Thymus (tissue), 11 donors: Measurements from ENCODE around the gene MEI1. TPM values are rescaled to one million over a fixed set of nuclear protein-coding genes. Genes with fewer than 3 reads are reported as not detected.
A peak's percentile ranks its signal among the peaks of the same experiment; 100 is the strongest.

Source experiments
- DNase-seq, 9 donors: peaks; one replicate each; pipeline ENCODE4 v3.0.0-alpha.2; 2013; ENCODE audit warnings: low spot score in 9 of 9, low read depth in 6 of 9, missing footprints in 1 of 9
- H3K27ac ChIP-seq, 2 donors: one replicate each; pipeline ENCODE4 v1.5.1; 2013; ENCODE audit warnings: control low read depth in 1 of 2, low read depth in 1 of 2, low read length in 1 of 2, mild to moderate bottlenecking in 1 of 2, moderate library complexity in 1 of 2
- H3K27me3 ChIP-seq, 2 donors: one replicate each; pipeline ENCODE4 v1.5.1; 2013; ENCODE audit warnings: low read length in 1 of 2; ENCODE audit not compliant: control insufficient read depth in 2 of 2, insufficient read depth in 1 of 2
- H3K36me3 ChIP-seq, 2 donors: one replicate each; pipeline ENCODE4 v1.5.1; 2013; ENCODE audit warnings: low read length in 1 of 2, mild to moderate bottlenecking in 1 of 2, moderate library complexity in 1 of 2; ENCODE audit not compliant: control insufficient read depth in 2 of 2, insufficient read depth in 2 of 2
- H3K4me1 ChIP-seq, 2 donors: one replicate each; pipeline ENCODE4 v1.5.1; 2013; ENCODE audit warnings: low read length in 2 of 2; ENCODE audit not compliant: control insufficient read depth in 2 of 2, insufficient read depth in 2 of 2
- H3K4me3 ChIP-seq, 2 donors: one replicate each; pipeline ENCODE4 v1.5.1; 2013; ENCODE audit warnings: low read length in 2 of 2, control low read depth in 1 of 2, mild to moderate bottlenecking in 1 of 2
- H3K9me3 ChIP-seq, 2 donors: one replicate each; pipeline ENCODE4 v1.5.1; 2013; ENCODE audit warnings: low read length in 1 of 2, mild to moderate bottlenecking in 1 of 2; ENCODE audit not compliant: control insufficient read depth in 2 of 2, insufficient read depth in 1 of 2
- WGBS: extraction: QIAGEN DNeasy Blood & Tissue Kit; methylation state at CpG from one replicate; pipeline ENCODE4 v1.1.7; 2013; 5-methylcytosine and 5-hydroxymethylcytosine counted together
- polyA plus RNA-seq: library from polyadenylated mRNA; stranded (reverse); fragments of 200-250 nt; gene quantifications from one replicate; pipeline ENCODE4 v1.2.3, GENCODE V29; 2013
- total RNA-seq: library from RNA; stranded (reverse); fragments of 120-200 nt; gene quantifications from one replicate; pipeline ENCODE4 v1.2.4, GENCODE V29; 2013
- donor health status: healthy.

The MEI1 gene
- total and polyA plus RNA-seq, 2 donors: 9.2 to 14.7 TPM

DNA sequence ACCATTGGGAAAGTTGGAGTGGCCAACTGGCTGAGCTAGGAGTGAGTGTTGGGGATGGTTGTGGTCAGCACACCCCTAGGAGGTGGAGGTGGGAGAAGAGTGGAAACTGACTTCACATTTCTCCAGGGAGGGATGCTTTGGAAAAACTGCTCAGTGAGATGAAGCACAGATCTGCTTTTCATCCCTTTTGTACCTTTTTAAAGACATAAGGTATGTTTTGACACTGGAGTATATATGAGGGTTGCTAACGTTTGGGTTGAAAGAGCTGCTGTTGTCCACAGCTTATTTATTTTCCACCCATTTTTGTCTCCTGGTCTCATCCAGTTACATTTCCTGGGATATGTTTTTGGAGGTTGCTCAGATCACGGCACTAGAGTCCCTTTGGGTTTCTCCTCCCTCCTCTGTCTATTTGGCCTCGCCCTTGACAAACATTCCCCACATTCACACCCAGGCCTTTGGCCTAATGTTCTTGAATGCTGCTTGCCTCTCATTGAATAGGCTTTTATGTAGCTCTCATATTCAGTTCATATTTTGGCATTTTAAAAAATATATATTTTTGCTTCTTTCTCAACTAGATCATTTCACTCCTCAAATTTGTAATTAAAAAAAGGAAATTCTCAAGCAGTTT lies 141.9 kb downstream of the MEI1 start:
- no peaks in the 10 kb centered on the region for H3K27me3 ChIP-seq
- H3K4me3 ChIP-seq: no peak overlapping the region
- DNase-seq: no peak
- H3K27ac ChIP-seq: peak overlapping the region; percentile 7 to 18
- peaks cover 3 to 14% of the 10 kb centered on the region in 2 donors for H3K4me1 ChIP-seq
- no peaks in the 10 kb centered on the region for H3K9me3 ChIP-seq
- 97% methylated on average over 3 of the region's 3 CpGs for WGBS
- peaks cover 13 to 60% of the 10 kb centered on the region in 2 donors for H3K36me3 ChIP-seq

DNA sequence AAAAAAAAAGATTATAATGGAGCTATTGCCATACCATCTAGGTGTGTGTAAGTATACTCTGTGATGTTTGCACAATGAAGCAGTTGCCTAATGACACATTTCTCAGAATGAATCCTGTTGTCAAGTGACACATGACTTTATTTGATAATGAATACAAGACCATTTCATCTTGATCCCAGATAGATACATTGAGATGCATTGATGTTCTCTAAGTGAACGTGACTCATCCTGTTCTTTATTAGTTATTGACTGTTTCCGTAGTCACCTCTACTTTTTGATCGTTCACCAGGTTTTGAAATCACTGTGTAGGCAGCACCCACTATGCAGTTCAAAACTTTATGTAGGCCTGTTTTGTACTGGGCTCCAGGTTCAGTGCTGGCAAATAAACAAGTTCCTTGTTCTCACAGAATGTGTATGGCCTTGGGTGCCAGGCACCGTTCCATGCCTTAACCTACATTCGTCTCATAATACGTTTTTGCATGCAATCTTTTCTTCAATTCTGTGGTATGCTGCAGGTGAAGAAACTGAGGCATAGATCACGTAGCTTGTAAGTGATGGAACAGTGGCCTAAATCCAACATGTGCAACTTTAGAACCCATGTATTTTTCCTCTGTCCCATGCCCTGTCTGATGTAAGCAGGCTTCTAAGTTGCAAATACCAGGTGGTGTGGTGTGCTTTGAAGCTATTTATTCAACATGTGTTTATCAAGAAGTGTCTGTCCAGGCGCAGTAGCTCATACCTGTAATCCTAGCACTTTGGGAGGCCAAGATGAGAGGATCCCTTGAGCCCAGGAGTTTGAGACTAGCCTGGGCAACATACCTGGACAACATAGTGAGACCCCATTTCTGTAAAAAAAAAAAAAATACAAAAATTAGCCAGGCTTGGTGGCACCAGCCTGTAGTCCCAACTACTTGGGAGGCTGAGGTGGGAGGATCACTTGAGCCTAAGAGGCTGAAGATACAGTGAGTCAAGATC lies 144.0 kb downstream of the MEI1 start:
- 95% methylated on average over 8 of the region's 8 CpGs for WGBS
- peaks cover 5 to 28% of the 10 kb centered on the region in 2 donors for H3K4me1 ChIP-seq

DNA sequence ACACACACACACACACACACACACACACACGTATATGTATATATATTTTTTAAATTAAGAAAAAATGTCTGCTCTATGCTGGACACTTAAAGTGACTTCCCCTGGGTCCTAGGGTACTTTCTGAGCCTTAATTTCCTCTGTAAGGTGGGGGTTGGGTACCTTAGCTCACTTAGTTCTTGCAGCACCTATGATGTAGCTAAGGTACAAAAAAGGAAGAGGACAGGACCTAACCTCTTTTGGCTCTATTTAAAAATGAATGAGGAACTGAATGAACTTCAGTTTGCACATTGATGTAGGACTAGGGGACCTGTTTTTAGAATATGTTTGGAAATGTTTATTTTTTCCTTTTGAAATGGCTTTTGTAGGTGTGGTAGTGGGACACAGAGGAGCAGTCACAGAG lies 144.7 kb downstream of the MEI1 start:
- H3K27me3 ChIP-seq: no peaks in the 10 kb centered on the region
- WGBS: 63% methylated on average over 1 of the region's 1 CpG
- no peak overlapping the region for H3K4me3 ChIP-seq
- no peak overlapping the region for H3K27ac ChIP-seq
- peaks cover 10 to 50% of the 10 kb centered on the region in 2 donors for H3K36me3 ChIP-seq
- no peaks in the 10 kb centered on the region for H3K9me3 ChIP-seq
- no peak for DNase-seq
- peaks cover 5 to 32% of the 10 kb centered on the region in 2 donors for H3K4me1 ChIP-seq

More for the DNA sequence above, 144.0 kb downstream of the MEI1 start:
- no peak for DNase-seq
- H3K27me3 ChIP-seq: no peaks in the 10 kb centered on the region
- peaks cover 10 to 48% of the 10 kb centered on the region in 2 donors for H3K36me3 ChIP-seq
- no peaks in the 10 kb centered on the region for H3K9me3 ChIP-seq
- H3K4me3 ChIP-seq: no peak overlapping the region
- H3K27ac ChIP-seq: no peak overlapping the region

DNA sequence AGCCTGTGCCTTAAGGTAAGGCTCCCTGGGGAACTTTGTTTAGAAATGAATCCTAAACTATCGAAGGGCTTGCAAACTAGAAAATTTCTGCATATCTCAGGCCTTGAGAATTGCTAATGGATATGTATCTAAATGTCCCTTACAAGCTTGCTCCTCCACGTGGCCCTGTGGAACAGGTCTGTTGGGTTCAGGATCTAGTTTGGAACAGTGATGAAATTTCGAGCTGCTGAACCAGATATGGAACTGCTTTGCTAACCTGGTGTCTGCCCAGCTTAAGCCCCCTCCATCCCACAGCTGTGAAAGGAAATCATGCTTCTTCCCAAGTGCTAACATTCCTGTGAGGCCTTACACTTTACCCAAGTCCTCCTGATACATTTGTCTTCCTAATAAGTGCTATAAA lies 145.2 kb downstream of the MEI1 start:
- peaks cover 5 to 32% of the 10 kb centered on the region in 2 donors for H3K4me1 ChIP-seq
- no peaks in the 10 kb centered on the region for H3K9me3 ChIP-seq
- DNase-seq: no peak
- H3K36me3 ChIP-seq: peaks cover 10 to 48% of the 10 kb centered on the region in 2 donors
- H3K27ac ChIP-seq: no peak overlapping the region
- no peak overlapping the region for H3K4me3 ChIP-seq
- 93% methylated on average over 3 of the region's 3 CpGs for WGBS
- H3K27me3 ChIP-seq: no peaks in the 10 kb centered on the region

DNA sequence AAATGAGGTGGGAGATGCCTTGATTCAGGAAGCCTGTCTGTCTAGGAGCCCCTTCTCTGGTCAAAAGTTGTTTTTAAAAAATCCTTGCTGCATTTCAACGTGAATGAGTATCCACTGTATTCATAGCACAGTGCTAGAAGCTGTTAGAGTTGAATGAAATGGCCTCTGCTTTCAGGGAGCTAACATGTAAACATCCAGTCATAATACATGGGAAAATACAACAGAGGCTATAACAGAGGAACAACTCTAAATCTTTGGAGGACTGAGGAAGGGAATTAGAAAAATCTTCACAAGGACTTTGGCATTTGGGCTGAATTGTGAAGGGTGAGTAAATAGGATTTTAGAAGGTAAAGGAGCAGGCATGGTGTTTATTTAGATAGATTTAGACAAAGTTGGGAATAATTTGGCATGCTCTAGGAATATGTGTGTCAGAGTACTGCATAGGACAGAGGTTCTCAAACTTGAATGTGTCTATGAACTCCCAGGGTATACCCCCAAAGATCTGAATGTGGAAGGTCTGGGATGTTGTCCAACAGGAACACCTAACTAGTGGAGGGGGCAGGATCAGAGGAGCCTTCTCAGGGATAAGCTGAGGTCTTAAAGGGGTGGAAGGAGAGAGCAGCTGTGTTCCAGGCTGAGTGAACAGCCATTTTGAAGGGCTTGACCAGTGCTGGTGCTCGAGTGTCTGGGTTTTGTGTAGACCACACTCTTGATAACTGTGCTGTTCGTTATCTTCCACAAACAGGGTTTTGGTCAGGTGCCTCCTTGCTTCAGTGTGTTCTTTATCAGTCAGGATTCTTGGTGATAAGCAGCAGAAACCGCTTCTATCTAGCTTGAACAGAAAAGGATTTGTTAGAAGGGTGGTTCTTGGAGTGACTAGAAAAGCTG lies 146.3 kb downstream of the MEI1 start:
- H3K4me3 ChIP-seq: no peak overlapping the region
- WGBS: 92% methylated on average over 4 of the region's 4 CpGs
- peaks cover 5 to 32% of the 10 kb centered on the region in 2 donors for H3K4me1 ChIP-seq
- no peak for DNase-seq
- H3K27ac ChIP-seq: no peak overlapping the region
- no peaks in the 10 kb centered on the region for H3K27me3 ChIP-seq
- H3K36me3 ChIP-seq: peaks cover 10 to 41% of the 10 kb centered on the region in 2 donors
- H3K9me3 ChIP-seq: no peaks in the 10 kb centered on the region

DNA sequence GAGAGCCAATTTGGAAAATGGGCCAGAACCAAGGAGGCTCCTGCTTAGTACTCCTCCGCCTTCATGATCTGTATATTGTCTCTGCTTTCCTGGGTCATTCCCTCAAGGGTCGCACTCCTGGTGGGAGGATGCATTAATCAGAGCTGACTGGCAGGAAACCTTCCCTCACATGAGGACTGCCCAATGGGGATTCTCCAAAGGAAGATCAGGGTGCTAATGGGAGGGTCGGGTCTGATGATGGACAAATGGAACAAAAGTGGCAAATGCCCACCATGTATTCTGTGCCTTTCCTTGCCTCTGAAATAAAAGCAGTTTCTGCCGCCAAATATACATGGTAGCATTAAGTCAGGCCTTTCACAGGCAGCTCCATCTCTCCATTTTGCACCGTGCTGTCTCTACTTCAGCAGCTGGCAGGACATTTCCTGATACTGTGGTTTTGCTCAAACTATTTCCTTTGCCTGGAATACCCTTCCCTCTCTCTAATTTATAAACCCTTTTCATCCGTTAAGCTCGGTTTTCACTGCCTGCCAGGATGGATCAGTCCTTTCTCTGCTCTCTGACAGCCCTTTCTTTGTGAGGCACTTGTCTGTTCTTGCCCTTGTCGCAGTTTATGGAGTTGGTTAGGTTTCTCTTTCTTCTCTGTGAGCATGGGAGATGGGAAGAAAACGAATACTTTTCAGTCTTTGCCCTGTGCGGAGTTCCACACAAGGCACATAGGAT lies 147.1 kb downstream of the MEI1 start:
- no peaks in the 10 kb centered on the region for H3K27me3 ChIP-seq
- H3K4me3 ChIP-seq: no peak overlapping the region
- H3K36me3 ChIP-seq: peaks cover 3 to 33% of the 10 kb centered on the region in 2 donors
- no peaks in the 10 kb centered on the region for H3K9me3 ChIP-seq
- H3K27ac ChIP-seq: no peak overlapping the region
- WGBS: 85% methylated on average over 10 of the region's 10 CpGs
- peaks cover 5 to 32% of the 10 kb centered on the region in 2 donors for H3K4me1 ChIP-seq
- DNase-seq: no peak

DNA sequence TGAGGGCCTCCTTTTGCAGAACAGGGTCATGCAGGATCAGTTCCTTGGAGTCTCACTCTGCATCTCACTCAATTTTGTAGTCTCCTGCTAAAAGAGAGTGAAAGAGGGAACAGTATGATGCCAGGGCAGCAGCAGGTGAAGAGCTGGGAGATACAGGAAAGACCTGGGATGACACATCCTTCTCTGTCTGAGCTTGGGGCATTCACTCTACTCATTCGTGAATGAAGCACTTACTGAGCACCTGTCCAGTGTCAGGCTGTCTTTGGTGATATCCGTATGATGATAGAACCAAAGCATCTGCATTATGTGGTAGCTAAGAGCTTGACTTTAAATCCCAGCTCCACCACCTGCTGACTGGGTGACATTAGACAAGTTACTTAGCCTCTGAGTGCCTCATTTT lies 148.0 kb downstream of the MEI1 start:
- no peak overlapping the region for H3K4me3 ChIP-seq
- peaks cover 5 to 32% of the 10 kb centered on the region in 2 donors for H3K4me1 ChIP-seq
- DNase-seq: no peak
- H3K9me3 ChIP-seq: no peaks in the 10 kb centered on the region
- WGBS: 83% methylated on average over 2 of the region's 2 CpGs
- H3K27ac ChIP-seq: no peak overlapping the region
- H3K27me3 ChIP-seq: no peaks in the 10 kb centered on the region
- peaks cover 3 to 29% of the 10 kb centered on the region in 2 donors for H3K36me3 ChIP-seq

DNA sequence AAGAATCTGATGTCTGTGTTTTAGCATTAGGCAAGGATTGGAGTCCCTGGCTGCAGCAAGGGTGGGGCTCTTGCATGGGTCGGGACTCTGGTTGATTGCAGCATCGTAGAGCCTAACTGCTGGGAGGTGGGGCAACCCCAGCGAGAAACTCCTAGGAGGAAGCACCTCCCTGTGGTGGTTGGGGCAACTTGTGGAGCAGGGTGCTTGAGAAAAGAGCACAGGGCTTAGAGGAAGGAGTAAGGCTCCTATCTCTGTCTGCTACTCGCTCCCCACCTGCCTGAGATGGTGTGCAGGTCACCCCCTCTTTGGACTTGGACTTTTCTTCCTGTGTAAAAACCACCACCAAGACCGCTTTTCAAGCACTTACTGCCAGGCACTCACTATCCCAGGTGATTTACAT lies 149.2 kb downstream of the MEI1 start:
- WGBS: 70% methylated on average over 5 of the region's 5 CpGs
- Histone ChIP-seq H3K4me3 (no peak overlapping the region), H3K27me3 (no peaks in the 10 kb centered on the region), H3K9me3 (no peaks in the 10 kb centered on the region), H3K4me1 (peaks cover 5 to 28% of the 10 kb centered on the region in 2 donors), H3K27ac (no peak overlapping the region), H3K36me3 (peaks cover 3 to 19% of the 10 kb centered on the region in 2 donors)
- no peak for DNase-seq
